AG04449 (cell line): Measurements from ENCODE around the gene TNNC2.
A peak's percentile ranks its signal among the peaks of the same experiment; 100 is the strongest.

Experiments
- CTCF ChIA-PET: fragments of 350-600 bp; formaldehyde crosslinking; extraction: SDS; loops from one replicate; lab custom pipeline; 2021; ENCODE audit warnings: antibody characterized with exemption; lab: Yijun Ruan, JAX
- POLR2A ChIA-PET: fragments of 400-600, 350-600 bp; formaldehyde crosslinking; extraction: SDS; loops from one replicate; lab custom pipeline; 2020; ENCODE audit warnings: antibody characterized with exemption, inconsistent platforms; lab: Yijun Ruan, JAX
- DNase-seq: peaks from one replicate; pipeline ENCODE4 v3.0.0-alpha.2; 2010; ENCODE audit warnings: low read depth, low spot score
- H3K4me3 ChIP-seq: 2 replicates; pipeline ENCODE4 v1.5.1; 2011; ENCODE audit warnings: low read depth, mild to moderate bottlenecking, control low read depth, low read length
- TF ChIP-seq, protein P1 (sequence below): IDR thresholded peaks from one replicate; pipeline ENCODE4 v1.5.1; 2011; ENCODE audit warnings: mild to moderate bottlenecking, moderate library complexity, low read length, control low read depth, inconsistent platforms; ENCODE audit not compliant: insufficient read depth; ENCODE audit errors: missing control alignments

TNNC2 gene

DNA sequence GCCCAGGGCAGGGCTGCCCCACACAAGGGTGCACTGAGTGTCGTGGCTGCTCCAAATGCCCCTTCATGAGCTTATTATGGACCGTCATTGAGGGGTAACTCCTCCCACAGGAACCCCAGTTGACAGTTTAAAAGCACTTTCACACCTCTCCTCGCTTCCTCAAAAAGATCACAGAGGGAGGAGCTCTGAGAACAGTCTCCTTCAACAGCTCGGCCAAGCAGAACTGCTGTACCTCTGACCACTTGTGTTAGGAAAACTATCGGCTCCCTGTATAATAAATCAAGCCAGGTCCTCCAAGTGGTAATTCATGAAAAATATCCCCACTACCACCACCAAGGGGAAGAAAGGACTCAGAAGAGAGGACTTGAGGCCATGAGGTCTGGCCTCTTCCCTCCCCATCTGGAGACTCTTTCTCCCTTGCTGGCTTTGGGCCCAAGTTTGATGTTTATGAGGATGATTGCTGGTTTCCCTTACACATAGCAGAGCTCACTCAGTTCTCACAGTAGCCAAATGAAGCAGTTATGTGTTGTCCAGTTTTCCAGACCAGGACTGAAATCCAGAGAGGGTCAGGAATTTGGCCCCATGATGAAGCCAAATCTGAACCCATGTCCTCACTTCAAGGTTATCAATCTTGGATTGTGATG lies 15.2 kb upstream of the TNNC2 start:
- TF ChIP-seq, protein P1, sequence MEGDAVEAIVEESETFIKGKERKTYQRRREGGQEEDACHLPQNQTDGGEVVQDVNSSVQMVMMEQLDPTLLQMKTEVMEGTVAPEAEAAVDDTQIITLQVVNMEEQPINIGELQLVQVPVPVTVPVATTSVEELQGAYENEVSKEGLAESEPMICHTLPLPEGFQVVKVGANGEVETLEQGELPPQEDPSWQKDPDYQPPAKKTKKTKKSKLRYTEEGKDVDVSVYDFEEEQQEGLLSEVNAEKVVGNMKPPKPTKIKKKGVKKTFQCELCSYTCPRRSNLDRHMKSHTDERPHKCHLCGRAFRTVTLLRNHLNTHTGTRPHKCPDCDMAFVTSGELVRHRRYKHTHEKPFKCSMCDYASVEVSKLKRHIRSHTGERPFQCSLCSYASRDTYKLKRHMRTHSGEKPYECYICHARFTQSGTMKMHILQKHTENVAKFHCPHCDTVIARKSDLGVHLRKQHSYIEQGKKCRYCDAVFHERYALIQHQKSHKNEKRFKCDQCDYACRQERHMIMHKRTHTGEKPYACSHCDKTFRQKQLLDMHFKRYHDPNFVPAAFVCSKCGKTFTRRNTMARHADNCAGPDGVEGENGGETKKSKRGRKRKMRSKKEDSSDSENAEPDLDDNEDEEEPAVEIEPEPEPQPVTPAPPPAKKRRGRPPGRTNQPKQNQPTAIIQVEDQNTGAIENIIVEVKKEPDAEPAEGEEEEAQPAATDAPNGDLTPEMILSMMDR = no peak
- ChIA-PET CTCF (interaction anchor here (0.8 to 2.1 kb wide), 5 partner anchors 9 to 48 kb away, joined by 3 to 6 read pairs (median 3); partner anchors contain the start of gene SNX21), POLR2A (interaction anchor here (0.7 to 1.9 kb wide), 5 partner anchors 9 to 93 kb away, joined by 3 to 9 read pairs (median 4); partner anchors contain the start of genes ACOT8, PCIF1 and SNX21)
- DNase-seq = peak; percentile 23
- no peak overlapping the region for H3K4me3 ChIP-seq

DNA sequence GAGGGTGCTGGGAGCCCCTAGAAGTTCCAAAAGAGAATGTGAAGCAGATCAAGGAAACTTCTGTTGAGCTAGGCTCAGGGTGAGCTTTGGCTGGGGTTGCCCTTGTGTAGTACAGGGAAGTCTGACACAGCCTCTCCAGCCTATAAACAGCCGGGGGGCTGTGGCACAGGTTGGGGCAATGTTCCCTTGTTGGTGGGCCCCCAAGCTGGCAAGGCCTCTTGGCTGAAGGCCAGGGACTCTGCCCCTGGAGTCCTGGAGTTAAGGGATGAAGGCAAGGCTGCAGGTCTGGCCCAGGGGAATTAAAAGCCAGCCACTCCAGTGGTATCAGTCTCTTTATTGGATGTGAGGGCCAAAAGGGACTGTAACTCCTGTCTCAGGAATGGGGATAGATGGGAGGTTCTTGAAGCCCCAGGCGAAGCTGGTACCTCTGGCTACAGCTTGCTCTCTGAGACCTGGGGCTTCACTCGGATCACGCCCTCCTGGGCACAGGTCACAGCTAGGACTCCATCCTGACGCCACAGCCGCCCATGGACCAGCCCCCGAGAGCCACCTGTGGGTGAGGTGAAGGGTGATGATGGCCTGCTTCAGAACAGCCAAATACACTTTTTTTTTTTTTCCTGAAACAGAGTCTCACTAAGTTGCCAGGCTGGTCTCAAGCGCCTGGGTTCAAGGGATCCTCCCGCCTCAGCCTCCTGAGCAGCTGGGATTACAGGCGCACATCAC lies 14.5 kb upstream of the TNNC2 start:
- POLR2A ChIA-PET = interaction anchor here (0.7 to 1.9 kb wide), 5 partner anchors 8 to 93 kb away, joined by 3 to 9 read pairs (median 4); partner anchors contain the start of genes ACOT8, PCIF1 and SNX21
- CTCF ChIA-PET = interaction anchor here (1.0 to 2.1 kb wide), 4 partner anchors 18 to 49 kb away, joined by 3 to 6 read pairs (median 3); no protein-coding TSS in a partner anchor
- DNase-seq = no peak
- TF ChIP-seq, protein P1 = no peak
- H3K4me3 ChIP-seq = no peak overlapping the region

DNA sequence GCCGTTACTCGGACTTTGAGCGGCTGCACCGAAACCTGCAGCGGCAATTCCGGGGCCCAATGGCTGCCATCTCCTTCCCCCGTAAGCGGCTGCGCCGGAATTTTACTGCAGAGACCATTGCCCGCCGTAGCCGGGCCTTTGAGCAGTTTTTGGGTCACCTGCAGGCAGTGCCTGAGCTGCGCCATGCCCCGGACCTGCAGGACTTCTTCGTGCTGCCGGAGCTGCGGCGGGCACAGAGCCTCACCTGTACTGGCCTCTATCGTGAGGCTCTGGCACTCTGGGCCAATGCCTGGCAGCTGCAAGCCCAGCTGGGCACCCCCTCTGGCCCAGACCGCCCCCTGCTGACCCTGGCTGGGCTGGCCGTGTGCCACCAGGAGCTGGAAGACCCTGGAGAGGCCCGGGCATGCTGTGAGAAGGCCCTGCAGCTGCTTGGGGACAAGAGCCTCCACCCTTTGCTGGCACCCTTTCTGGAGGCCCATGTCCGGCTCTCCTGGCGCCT lies 13.6 kb upstream of the TNNC2 start:
- no peak for DNase-seq
- ChIA-PET CTCF (interaction anchor here (1.4 kb wide), 1 partner anchor 49 kb away, joined by 3 read pairs; no protein-coding TSS in a partner anchor), POLR2A (interaction anchor here (1.0 to 1.5 kb wide), 3 partner anchors 11 to 40 kb away, joined by 3 to 4 read pairs (median 3); partner anchors contain the start of genes ACOT8 and ZSWIM1)
- no peak overlapping the region for H3K4me3 ChIP-seq
- TF ChIP-seq, protein P1 = no peak

DNA sequence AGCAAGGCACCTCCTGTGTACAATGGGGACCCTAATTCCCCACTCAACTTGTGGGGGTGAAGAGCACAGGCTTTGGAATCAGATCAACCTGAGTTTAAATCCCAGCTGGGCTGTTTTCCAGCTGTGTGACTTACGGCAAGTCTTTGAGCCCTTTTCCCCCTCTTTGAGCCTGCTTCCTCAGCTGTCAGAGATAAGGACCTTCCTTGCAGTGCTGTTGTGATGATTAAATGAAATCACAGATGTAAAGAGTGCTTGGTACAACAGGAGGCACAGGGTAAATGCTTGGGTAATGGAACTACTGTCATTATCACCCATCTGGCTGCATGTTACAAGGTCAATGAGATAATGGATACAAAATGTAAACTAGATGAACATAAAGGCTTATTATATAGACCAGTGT lies 9.7 kb upstream of the TNNC2 start:
- peak overlapping the region; percentile 3; the same call in 1 of the 2 replicates for H3K4me3 ChIP-seq
- TF ChIP-seq, protein P1 = no peak
- POLR2A ChIA-PET = interaction anchor here (0.6 kb wide), 1 partner anchor 1401 kb away, joined by 4 read pairs; no protein-coding TSS in a partner anchor
- no peak for DNase-seq
- CTCF ChIA-PET = interaction anchor here (1.5 kb wide), 1 partner anchor 56 kb away, joined by 3 read pairs; no protein-coding TSS in a partner anchor

DNA sequence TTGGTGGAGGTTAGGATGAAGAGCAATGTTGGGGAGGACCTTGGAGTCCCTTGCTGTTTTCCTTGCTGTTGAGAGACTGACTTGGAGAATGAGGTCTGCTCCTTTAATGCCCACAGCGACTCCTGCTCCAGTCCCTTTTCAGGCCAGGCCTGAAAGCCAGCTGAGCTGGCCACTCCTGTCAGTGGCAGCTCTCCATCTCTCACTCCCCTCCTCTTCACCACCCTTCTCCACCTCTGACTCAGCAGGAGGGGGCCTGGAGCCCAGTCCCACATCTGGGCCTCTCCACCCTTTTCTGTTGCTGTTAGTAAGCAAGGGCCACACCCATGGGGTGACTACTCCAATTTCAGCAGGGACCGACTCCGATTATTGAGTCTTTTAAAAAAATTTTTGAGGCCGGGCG lies 8.7 kb upstream of the TNNC2 start:
- DNase-seq = no peak
- TF ChIP-seq, protein P1 = no peak
- ChIA-PET POLR2A (no interaction called here), CTCF (interaction anchor here (1.6 kb wide), 1 partner anchor 134 kb away, joined by 10 read pairs; no protein-coding TSS in a partner anchor)
- H3K4me3 ChIP-seq = peak overlapping the region; percentile 29
